Epithelial cell of esophagus (primary cell): ENCODE data around the gene TFEC.

Experiments used
- DNase-seq: peaks from one replicate; pipeline ENCODE4 v3.0.0; 2010; ENCODE audit warnings: low read depth
- H3K4me3 ChIP-seq: 2 replicates; pipeline ENCODE4 v1.5.1; 2011; ENCODE audit warnings: mild to moderate bottlenecking, low read length, control low read depth
- TF ChIP-seq, protein P1 (sequence below): IDR thresholded peaks from 2 replicates; pipeline ENCODE4 v1.5.1; 2011; ENCODE audit warnings: low read depth, mild to moderate bottlenecking, low read length, control low read depth, inconsistent platforms; ENCODE audit not compliant: insufficient read depth; ENCODE audit errors: missing control alignments

Gene TFEC

DNA sequence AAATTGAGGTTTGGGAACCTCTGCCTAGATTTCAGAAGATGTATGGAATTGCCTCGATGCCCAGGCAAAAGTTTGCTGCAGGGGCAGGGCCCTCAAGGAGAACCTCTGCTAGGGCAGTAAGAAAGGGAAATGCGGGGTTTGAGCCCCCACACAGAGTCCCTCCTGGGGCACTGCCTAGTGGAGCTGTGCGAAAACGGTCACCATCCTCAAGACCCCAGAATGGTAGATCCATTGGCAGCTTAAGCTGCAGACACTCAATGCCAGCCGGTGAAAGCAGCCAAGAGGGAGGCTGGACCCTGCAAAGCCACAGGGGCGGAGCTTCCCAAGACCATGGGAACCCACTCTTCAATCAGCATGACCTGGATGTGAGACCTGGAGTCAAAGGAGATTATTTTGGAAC, 15.0 kb upstream of the TFEC start:
- no peak for DNase-seq
- TF ChIP-seq, protein P1, sequence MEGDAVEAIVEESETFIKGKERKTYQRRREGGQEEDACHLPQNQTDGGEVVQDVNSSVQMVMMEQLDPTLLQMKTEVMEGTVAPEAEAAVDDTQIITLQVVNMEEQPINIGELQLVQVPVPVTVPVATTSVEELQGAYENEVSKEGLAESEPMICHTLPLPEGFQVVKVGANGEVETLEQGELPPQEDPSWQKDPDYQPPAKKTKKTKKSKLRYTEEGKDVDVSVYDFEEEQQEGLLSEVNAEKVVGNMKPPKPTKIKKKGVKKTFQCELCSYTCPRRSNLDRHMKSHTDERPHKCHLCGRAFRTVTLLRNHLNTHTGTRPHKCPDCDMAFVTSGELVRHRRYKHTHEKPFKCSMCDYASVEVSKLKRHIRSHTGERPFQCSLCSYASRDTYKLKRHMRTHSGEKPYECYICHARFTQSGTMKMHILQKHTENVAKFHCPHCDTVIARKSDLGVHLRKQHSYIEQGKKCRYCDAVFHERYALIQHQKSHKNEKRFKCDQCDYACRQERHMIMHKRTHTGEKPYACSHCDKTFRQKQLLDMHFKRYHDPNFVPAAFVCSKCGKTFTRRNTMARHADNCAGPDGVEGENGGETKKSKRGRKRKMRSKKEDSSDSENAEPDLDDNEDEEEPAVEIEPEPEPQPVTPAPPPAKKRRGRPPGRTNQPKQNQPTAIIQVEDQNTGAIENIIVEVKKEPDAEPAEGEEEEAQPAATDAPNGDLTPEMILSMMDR, result no peak

GRCh38 chr7:116041615-116042014, 11.1 kb upstream of the TFEC start:
- DNase-seq, result no peak
- TF ChIP-seq, protein P1, result no peak

More for the DNA sequence above, 15.0 kb upstream of the TFEC start:
- no peak overlapping the region for H3K4me3 ChIP-seq

DNA sequence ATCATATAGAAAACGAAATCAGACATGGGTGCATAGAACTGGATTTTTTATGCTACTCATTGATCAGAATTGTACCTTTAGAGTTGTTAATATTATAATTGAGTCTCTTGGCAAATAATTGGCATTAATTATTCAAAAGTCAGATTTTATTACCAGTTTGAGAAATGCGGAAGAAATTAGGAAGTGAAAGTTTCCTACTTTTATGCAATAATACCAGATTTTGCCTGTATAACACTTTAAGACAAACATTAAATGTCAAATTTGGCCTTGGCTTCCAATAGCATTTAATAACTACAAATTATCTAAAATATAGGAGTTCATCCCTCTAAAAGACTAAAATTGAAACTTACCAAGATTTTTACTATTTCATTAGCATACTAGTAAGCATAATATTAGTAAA, 6.8 kb upstream of the TFEC start:
- no peak overlapping the region for H3K4me3 ChIP-seq
- TF ChIP-seq, protein P1, result no peak
- DNase-seq, result no peak

More at GRCh38 chr7:116041615-116042014, 11.1 kb upstream of the TFEC start:
- no peak overlapping the region for H3K4me3 ChIP-seq

DNA sequence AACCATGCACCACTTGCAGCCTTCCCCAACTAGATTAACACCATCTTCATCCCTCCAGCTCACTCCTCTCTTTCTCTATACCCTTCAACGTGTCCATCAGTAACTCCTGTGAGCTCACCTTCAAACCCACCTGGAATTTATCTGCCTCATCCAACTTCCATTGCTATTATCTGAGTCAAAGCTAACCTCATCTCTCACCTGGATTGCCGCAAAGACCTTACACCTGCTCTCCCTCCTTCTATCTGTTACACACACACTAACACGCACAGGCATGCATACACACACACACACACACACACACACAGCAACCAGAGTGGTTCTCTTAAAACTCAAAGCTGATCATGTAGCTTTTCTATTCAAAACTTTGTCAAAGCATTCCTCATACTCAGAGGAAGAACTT, 3.8 kb upstream of the TFEC start:
- H3K4me3 ChIP-seq, result no peak overlapping the region
- TF ChIP-seq, protein P1, result no peak
- DNase-seq, result no peak

DNA sequence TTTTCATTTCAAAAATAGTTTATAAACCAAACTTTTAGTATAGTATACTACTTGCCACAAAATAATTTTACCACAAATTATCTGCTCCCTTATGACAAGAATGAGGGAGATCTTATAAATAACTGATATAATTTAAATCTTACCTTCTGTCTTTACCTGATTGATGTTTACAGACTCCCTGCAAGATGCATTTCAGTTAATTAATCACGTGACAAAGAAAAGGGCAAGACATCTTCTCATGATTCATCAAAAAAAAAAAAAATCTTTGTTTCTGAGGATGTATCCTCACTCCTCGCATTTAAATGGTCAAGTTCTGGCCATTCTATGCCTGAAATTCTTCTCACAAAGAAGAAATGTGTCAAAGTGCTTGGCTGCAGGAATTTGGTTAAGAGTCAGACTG, 2.3 kb upstream of the TFEC start:
- DNase-seq, result no peak
- TF ChIP-seq, protein P1, result no peak
- H3K4me3 ChIP-seq, result no peak overlapping the region

GRCh38 chr7:116028787-116029186, 1.8 kb downstream of the TFEC start:
- no peak overlapping the region for H3K4me3 ChIP-seq
- DNase-seq, result no peak
- TF ChIP-seq, protein P1, result no peak

DNA sequence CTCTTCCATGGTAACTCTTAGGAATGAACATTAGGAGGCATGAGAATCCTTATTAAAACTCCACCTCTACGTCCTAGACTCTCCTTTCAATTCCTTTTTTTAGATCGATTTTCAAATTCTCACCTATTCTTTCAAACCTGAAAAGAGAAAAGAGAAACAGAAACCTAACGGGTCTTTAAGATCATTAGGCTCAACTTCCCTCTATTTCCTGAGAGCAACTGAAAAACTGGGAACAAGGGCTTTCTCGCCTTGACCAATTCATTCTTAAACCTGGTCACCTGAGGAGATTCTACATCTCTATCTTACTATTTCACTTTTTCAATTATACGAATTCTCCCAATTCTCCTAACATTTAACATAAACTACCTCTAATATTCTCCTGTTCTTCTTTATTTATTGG, 2.8 kb downstream of the TFEC start:
- H3K4me3 ChIP-seq, result no peak overlapping the region
- TF ChIP-seq, protein P1, result no peak

More for the DNA sequence above, 2.8 kb downstream of the TFEC start:
- DNase-seq, result no peak
